Measurements from ENCODE around the gene VOPP1. TPM values are rescaled to one million over a fixed set of nuclear protein-coding genes. Genes with fewer than 3 reads are reported as not detected.

Gene VOPP1
- total and polyA plus RNA-seq, 9 of the 15 experiments (the other 6 are each of a cell fraction or from before 2014, with no cell fraction given) = 8.2 to 45.8 (median 31.2) TPM

DNA sequence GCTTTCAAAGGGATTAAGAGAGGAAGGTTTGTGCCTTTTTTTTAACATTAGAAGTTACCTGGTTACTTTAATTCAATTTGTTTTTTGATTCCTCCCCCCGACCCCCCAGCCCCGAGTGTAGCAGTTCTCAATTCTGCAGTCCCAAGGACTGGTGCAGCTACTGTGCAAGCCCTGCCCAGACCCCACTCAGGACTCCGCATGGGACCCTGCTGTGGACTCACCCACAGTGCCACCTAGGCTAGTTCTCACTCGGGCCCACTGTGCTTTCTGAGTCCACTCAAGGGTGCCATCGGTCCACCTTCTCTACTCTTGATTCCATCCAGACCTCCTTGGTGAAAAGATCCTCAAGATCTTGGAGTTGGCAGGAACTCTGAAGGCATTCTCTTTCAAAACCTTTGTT lies 77.4 kb downstream of the VOPP1 start (continued):
- TF ChIP-seq RCOR1 (IDR thresholded peaks at IDR 0.05; ENCODE audit: borderline replicate concordance in 1 of 2, low read depth in 2 of 2, low read length in 2 of 2) = no peak

DNA sequence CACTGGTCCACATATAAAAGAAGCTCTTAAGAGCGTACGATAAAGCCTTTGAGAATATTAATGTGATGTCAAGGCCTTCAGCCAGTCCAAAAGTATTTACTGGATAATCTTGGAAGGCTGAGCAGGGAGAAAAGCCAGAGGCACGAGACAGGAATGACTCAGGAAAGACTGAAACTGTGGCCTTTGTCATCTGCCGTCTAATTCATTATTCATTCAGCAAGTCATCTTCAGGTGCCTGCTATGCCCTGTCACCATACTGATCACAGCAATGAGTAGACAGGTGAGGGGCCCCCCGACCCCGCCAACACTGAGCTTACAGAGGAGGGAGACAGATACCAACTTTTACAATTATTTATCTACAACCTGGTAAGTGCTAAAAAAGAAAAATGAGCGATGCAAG lies 78.9 kb downstream of the VOPP1 start:
- no peak overlapping the region for H3K27ac ChIP-seq (ENCODE audit: extremely low read depth, low read depth, low read length)
- H3K4me3 ChIP-seq = no peak overlapping the region
- no peaks in the 10 kb centered on the region for H3K9me3 ChIP-seq (replicated peaks; ENCODE audit: control insufficient read depth, insufficient read depth, low read depth, low read length)
- H3K4me2 ChIP-seq (ENCODE audit: insufficient read depth, low read length) = no peak overlapping the region
- 0 out of 5 replicates have a peak, but pooled peaks cover 0 to 5% of the 10 kb centered on the region in 2 experiments for H3K4me1 ChIP-seq (replicated peaks in 1 of 2; ENCODE audit: control insufficient read depth in 2 of 2, insufficient read depth in 2 of 2, low read length in 2 of 2)
- ChIA-PET CTCF (ENCODE audit: low intra/inter-chr PET ratio) (no interaction called here), POLR2A (interaction anchor here (0.8 kb wide), 1 partner anchor 80 kb away, joined by 3 read pairs; no protein-coding TSS in a partner anchor)
- DNase-seq (ENCODE audit: extremely low read depth in 1 of 4, low spot score in 3 of 4) = no peak
- in situ Hi-C loops (cut with MboI) (no loop called here), intact Hi-C loops (cut with micrococcal nuclease) (no loop called here)
- H3K79me2 ChIP-seq (ENCODE audit: control insufficient read depth, insufficient read depth, low read length) = no peaks in the 10 kb centered on the region
- no TSS peak for BruUV-seq (replicated peaks)
- no peak for ATAC-seq
- no peaks in the 10 kb centered on the region for H3K9me1 ChIP-seq (ENCODE audit: control insufficient read depth, insufficient read depth, low read length)
- FAIRE-seq = no peak
- H3K9ac ChIP-seq (ENCODE audit: insufficient read depth in 1 of 2, low read depth in 2 of 2, low read length in 2 of 2) = no peak overlapping the region
- no peaks in the 10 kb centered on the region for H3K27me3 ChIP-seq (ENCODE audit: control insufficient read depth in 2 of 2, insufficient read depth in 2 of 2, low read length in 2 of 2)
- no peak for TF ChIP-seq GTF2A2 (tag; IDR thresholded peaks at IDR 0.05)
- 73% methylated on average over 7 of the region's 7 CpGs for WGBS (ENCODE audit: insufficient coverage, low coverage, missing lambda C conversion rate)
- no peaks in the 10 kb centered on the region; the same call in 1 of the 2 replicates for H4K20me1 ChIP-seq (replicated peaks; ENCODE audit: control insufficient read depth, insufficient read depth, low read length)
- H3K36me3 ChIP-seq (ENCODE audit: control insufficient read depth, insufficient read depth, low read length) = peaks cover 24% of the 10 kb centered on the region; the same call in 1 of the 3 replicates
- no peak overlapping the region for H2AFZ ChIP-seq (ENCODE audit: low read depth, low read length)

GRCh38 chr7:55491346-55491745 lies 81.0 kb downstream of the VOPP1 start:
- Histone ChIP-seq H2AFZ (ENCODE audit: low read depth, low read length) (no peak overlapping the region), H3K79me2 (ENCODE audit: control insufficient read depth, insufficient read depth, low read length) (no peaks in the 10 kb centered on the region), H4K20me1 (replicated peaks; ENCODE audit: control insufficient read depth, insufficient read depth, low read length) (no peaks in the 10 kb centered on the region; the same call in 1 of the 2 replicates), H3K36me3 (ENCODE audit: control insufficient read depth, insufficient read depth, low read length) (peaks cover 21% of the 10 kb centered on the region; the same call in 1 of the 3 replicates), H3K4me3 (no peak overlapping the region), H3K4me2 (ENCODE audit: insufficient read depth, low read length) (no peak overlapping the region), H3K9me3 (replicated peaks; ENCODE audit: control insufficient read depth, insufficient read depth, low read depth, low read length) (no peaks in the 10 kb centered on the region), H3K27ac (ENCODE audit: extremely low read depth, low read depth, low read length) (no peak overlapping the region), H3K9ac (ENCODE audit: insufficient read depth in 1 of 2, low read depth in 2 of 2, low read length in 2 of 2) (no peak overlapping the region), H3K4me1 (replicated peaks in 1 of 2; ENCODE audit: control insufficient read depth in 2 of 2, insufficient read depth in 2 of 2, low read length in 2 of 2) (0 out of 5 replicates have a peak, but pooled peaks cover 0 to 5% of the 10 kb centered on the region in 2 experiments), H3K27me3 (ENCODE audit: control insufficient read depth in 2 of 2, insufficient read depth in 2 of 2, low read length in 2 of 2) (no peaks in the 10 kb centered on the region), H3K9me1 (ENCODE audit: control insufficient read depth, insufficient read depth, low read length) (no peaks in the 10 kb centered on the region)
- WGBS (ENCODE audit: insufficient coverage, low coverage, missing lambda C conversion rate) = 91% methylated on average over 5 of the region's 5 CpGs
- FAIRE-seq (no peak), ATAC-seq (no peak), DNase-seq (ENCODE audit: extremely low read depth in 1 of 4, low spot score in 3 of 4) (no peak)
- in situ Hi-C loops (cut with MboI) = no loop called here
- intact Hi-C loops (cut with micrococcal nuclease) = no loop called here
- BruUV-seq (replicated peaks) = no TSS peak
- ChIA-PET CTCF (ENCODE audit: low intra/inter-chr PET ratio) (no interaction called here), POLR2A (interaction anchor here (0.6 kb wide), 1 partner anchor 91 kb away, joined by 3 read pairs; no protein-coding TSS in a partner anchor)
- no peak for TF ChIP-seq ADNP (tag; IDR thresholded peaks at IDR 0.05)
- no peak for TF ChIP-seq ZNF785 (CRISPR knock-in tag; IDR thresholded peaks at IDR 0.05)
- TF ChIP-seq NFYB (IDR thresholded peaks at IDR 0.05; ENCODE audit: extremely low read depth, insufficient read length) = no peak
- no peak for TF ChIP-seq MCM2 (IDR thresholded peaks at IDR 0.05; ENCODE audit: low read depth)
